Measurements from ENCODE around the gene R3HDM2.

GRCh38 chr12:57377103-57377840 is 53.6 kb downstream of the R3HDM2 start:
- TF ChIP-seq POLR2A (IDR thresholded peaks at IDR 0.05) (no peak), CTCF (IDR thresholded peaks at IDR 0.05 in 8 of 11, conservative IDR thresholded peaks at IDR 0.05 in 3 of 11) (no peak)
